Fibroblast of lung (primary cell): ENCODE results near the gene PALLD. TPM values are rescaled to one million over a fixed set of nuclear protein-coding genes. Genes with fewer than 3 reads are reported as not detected.

Source experiments
- DNase-seq, 2 donors: peaks; one replicate each; pipeline versions ENCODE4 v3.0.0 to v3.0.0-alpha.2; 2010; ENCODE audit warnings: low read depth in 2 of 2
- H2AFZ ChIP-seq: 2 replicates; pipeline ENCODE4 v1.5.1; 2012; ENCODE audit warnings: low read length, control low read depth, inconsistent platforms
- H3K27ac ChIP-seq: 2 replicates; pipeline ENCODE4 v1.5.1; 2011; ENCODE audit warnings: low read length, control low read depth; ENCODE audit not compliant: insufficient read depth
- H3K27me3 ChIP-seq: 2 replicates; pipeline ENCODE4 v1.5.1; 2011; ENCODE audit warnings: mild to moderate bottlenecking, low read length; ENCODE audit not compliant: control insufficient read depth, insufficient read depth
- H3K36me3 ChIP-seq: 2 replicates; pipeline ENCODE4 v1.5.1; 2011; ENCODE audit warnings: low read length; ENCODE audit not compliant: control insufficient read depth, insufficient read depth
- H3K4me1 ChIP-seq: 2 replicates; pipeline ENCODE4 v1.5.1; 2011; ENCODE audit warnings: low read length; ENCODE audit not compliant: control insufficient read depth, insufficient read depth; ENCODE audit errors: extremely low read depth
- H3K4me2 ChIP-seq: 2 replicates; pipeline ENCODE4 v1.5.1; 2011; ENCODE audit warnings: low read length, control low read depth; ENCODE audit not compliant: insufficient read depth; ENCODE audit errors: extremely low read depth
- H3K4me3 ChIP-seq, 4 experiments: fragments of 200-600 bp in 1 of 4; sonication (generic) in 1 of 4; replicated peaks in 1 of 4; 2 replicates each; pipeline ENCODE4 v1.5.1; 2011 to 2016; ENCODE audit warnings: low read length in 4 of 4, low read depth in 3 of 4, mild to moderate bottlenecking in 3 of 4, control low read depth in 2 of 4, inconsistent platforms in 1 of 4, mixed read lengths in 1 of 4; ENCODE audit not compliant: insufficient read depth in 1 of 4; ENCODE audit errors: control extremely low read depth in 1 of 4
- H3K79me2 ChIP-seq: 2 replicates; pipeline ENCODE4 v1.5.1; 2012; ENCODE audit warnings: mild to moderate bottlenecking, low read length, inconsistent platforms; ENCODE audit not compliant: control insufficient read depth, insufficient read depth
- H3K9ac ChIP-seq: 2 replicates; pipeline ENCODE4 v1.5.1; 2011; ENCODE audit warnings: mild to moderate bottlenecking, low read length, control low read depth; ENCODE audit not compliant: insufficient read depth
- H3K9me3 ChIP-seq: 2 replicates; pipeline ENCODE4 v1.5.1; 2012; ENCODE audit warnings: low read depth, low read length; ENCODE audit not compliant: control insufficient read depth, insufficient read depth
- H4K20me1 ChIP-seq: 2 replicates; pipeline ENCODE4 v1.5.1; 2011; ENCODE audit warnings: low read length; ENCODE audit not compliant: control insufficient read depth, insufficient read depth; ENCODE audit errors: extremely low read depth
- EZH2 ChIP-seq: IDR thresholded peaks from 2 replicates; pipeline ENCODE4 v1.5.1; 2012; ENCODE audit warnings: low read length, control low read depth, mild to moderate bottlenecking; ENCODE audit errors: missing control alignments
- polyA plus RNA-seq, 2 donors: library from polyadenylated mRNA; depleted of rRNA in 1 of 2; stranded (reverse) in 1 of 2; unstranded in 1 of 2; fragments of >200 nt; gene quantifications; 2 replicates each; pipeline ENCODE4 v1.2.1, GENCODE V29; 2011 to 2012; ENCODE audit warnings: missing spikeins in 1 of 2
- total RNA-seq: library from RNA; depleted of rRNA; stranded (reverse); fragments of >200 nt; gene quantifications from 2 replicates; pipeline ENCODE4 v1.2.1, GENCODE V29; 2014
- TF ChIP-seq, protein P1 (sequence below), 2 donors: IDR thresholded peaks in 1 of 2; conservative IDR thresholded peaks in 1 of 2; 1 replicate in 1 of 2; 2 replicates in 1 of 2; pipeline ENCODE4 v1.5.1; 2011 to 2012; ENCODE audit warnings: low read length in 2 of 2, control low read depth in 1 of 2, inconsistent platforms in 1 of 2, low read depth in 1 of 2, mild to moderate bottlenecking in 1 of 2

The PALLD gene
- total and polyA plus RNA-seq, 2 donors (not counting 1 experiment from before 2014, with no cell fraction given): 200 to 205 TPM

DNA sequence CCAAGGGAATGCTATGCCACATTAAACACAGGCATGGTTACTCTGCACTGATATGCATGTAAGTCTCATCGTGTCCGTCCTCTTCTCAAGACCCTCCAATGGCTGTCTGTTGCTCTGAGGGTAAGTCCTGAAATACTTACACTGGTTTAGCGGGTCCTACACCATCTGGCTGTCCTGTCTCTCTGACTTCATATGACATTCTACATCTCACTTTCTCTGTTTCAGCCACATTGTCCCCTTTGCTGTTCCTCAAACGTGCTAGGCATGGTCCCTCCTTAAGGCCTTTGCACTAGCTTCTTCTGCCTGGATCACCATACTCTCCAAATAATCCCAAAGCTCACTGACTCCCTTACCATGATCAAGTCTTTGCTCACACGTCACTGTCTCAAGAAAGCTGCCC is 131.4 kb downstream of the PALLD start:
- Histone ChIP-seq H3K4me1 (peaks cover 8% of the 10 kb centered on the region), H3K4me3 (no peak overlapping the region), H3K9me3 (no peaks in the 10 kb centered on the region), H3K36me3 (no peaks in the 10 kb centered on the region), H3K79me2 (no peaks in the 10 kb centered on the region), H3K4me2 (no peak overlapping the region), H3K9ac (no peak overlapping the region), H2AFZ (no peak overlapping the region), H3K27ac (no peak overlapping the region), H4K20me1 (no peaks in the 10 kb centered on the region), H3K27me3 (no peaks in the 10 kb centered on the region)
- TF ChIP-seq, protein P1, sequence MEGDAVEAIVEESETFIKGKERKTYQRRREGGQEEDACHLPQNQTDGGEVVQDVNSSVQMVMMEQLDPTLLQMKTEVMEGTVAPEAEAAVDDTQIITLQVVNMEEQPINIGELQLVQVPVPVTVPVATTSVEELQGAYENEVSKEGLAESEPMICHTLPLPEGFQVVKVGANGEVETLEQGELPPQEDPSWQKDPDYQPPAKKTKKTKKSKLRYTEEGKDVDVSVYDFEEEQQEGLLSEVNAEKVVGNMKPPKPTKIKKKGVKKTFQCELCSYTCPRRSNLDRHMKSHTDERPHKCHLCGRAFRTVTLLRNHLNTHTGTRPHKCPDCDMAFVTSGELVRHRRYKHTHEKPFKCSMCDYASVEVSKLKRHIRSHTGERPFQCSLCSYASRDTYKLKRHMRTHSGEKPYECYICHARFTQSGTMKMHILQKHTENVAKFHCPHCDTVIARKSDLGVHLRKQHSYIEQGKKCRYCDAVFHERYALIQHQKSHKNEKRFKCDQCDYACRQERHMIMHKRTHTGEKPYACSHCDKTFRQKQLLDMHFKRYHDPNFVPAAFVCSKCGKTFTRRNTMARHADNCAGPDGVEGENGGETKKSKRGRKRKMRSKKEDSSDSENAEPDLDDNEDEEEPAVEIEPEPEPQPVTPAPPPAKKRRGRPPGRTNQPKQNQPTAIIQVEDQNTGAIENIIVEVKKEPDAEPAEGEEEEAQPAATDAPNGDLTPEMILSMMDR (conservative IDR thresholded peaks at IDR 0.05 in 1 of 2, IDR thresholded peaks at IDR 0.05 in 1 of 2; ENCODE audit: low read depth in 1 of 2, low read length in 2 of 2): no peak
- no peak for TF ChIP-seq EZH2
- no peak for DNase-seq

DNA sequence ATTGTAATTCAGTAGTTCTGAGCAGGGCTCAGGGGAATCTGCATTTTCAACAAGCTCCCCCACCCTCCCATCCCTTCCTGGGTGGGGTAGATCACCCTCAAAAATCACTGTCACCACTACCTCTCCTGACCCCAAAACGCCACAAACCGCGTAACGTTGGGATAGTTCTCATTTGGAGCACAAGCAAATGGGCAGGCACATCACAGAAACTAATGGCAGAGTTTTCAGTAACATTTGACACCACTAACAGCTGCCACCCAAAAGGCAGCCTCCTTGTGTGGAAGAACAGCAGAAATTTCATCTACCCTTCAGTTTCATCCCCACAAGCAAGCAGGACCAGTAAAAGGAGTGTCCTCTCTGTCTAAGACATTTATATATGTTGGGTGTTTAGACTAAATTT is 132.7 kb downstream of the PALLD start:
- no peak overlapping the region for H2AFZ ChIP-seq
- H3K27me3 ChIP-seq: no peaks in the 10 kb centered on the region
- H3K9me3 ChIP-seq: no peaks in the 10 kb centered on the region
- no peak overlapping the region for H3K27ac ChIP-seq
- H3K79me2 ChIP-seq: no peaks in the 10 kb centered on the region
- peaks cover 13% of the 10 kb centered on the region for H3K4me1 ChIP-seq
- TF ChIP-seq, protein P1 (conservative IDR thresholded peaks at IDR 0.05 in 1 of 2, IDR thresholded peaks at IDR 0.05 in 1 of 2; ENCODE audit: low read depth in 1 of 2, low read length in 2 of 2): no peak
- TF ChIP-seq EZH2: no peak
- no peaks in the 10 kb centered on the region for H3K36me3 ChIP-seq
- H3K4me3 ChIP-seq: no peak overlapping the region
- H3K4me2 ChIP-seq: no peak overlapping the region
- no peak for DNase-seq
- no peak overlapping the region for H3K9ac ChIP-seq
- no peaks in the 10 kb centered on the region for H4K20me1 ChIP-seq

DNA sequence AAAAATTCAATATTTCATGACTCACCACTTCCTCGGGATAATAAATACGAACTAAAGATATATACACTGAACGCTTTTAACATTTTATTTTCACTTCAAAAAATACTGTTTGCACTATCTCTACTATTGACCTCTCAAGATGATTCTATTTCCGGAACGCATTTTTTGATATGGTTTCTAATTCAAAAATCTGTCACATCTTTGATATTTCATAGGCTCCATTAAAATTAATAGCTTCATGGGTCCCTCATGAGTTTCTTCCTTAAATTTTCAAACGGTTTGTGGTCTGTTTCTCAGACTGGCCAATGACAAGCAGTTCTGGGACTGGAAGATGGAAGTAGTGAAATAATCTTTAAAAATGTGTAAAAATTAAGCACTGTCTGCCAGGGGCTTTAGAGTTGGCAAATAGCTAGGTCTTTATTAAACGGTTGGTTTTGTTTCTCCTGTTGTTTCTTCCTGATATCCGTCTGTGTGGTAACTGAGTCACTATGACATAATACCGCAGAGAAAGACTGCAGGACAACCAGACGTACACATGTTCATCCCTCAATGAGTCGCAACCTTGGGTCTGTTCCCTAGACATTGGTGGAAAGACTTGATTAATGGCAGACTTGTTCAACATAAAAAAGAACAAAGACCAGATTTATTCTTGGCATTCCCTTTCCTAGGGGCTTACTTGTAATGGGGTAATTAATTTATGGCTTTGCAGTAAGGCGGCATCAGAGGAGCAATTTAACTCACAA is 133.8 kb downstream of the PALLD start:
- Histone ChIP-seq H3K27me3 (no peaks in the 10 kb centered on the region), H3K4me3 (peak overlapping the region in 2 of 4 experiments; percentile 64 to 72), H3K36me3 (no peaks in the 10 kb centered on the region), H3K4me1 (peaks cover 16% of the 10 kb centered on the region), H3K9me3 (no peaks in the 10 kb centered on the region), H4K20me1 (no peaks in the 10 kb centered on the region), H3K4me2 (peak overlapping the region; percentile 97), H2AFZ (no peak overlapping the region), H3K79me2 (no peaks in the 10 kb centered on the region), H3K9ac (no peak overlapping the region), H3K27ac (no peak overlapping the region)
- TF ChIP-seq, protein P1 (conservative IDR thresholded peaks at IDR 0.05 in 1 of 2, IDR thresholded peaks at IDR 0.05 in 1 of 2; ENCODE audit: low read depth in 1 of 2, low read length in 2 of 2): no peak
- no peak for TF ChIP-seq EZH2
- peak; percentile 33 to 98 for DNase-seq
